IPS DF 4.7 (cell line): ENCODE measurements around the gene CNTNAP5.

ENCODE experiments used
- DNase-seq: peaks from one replicate; pipeline ENCODE4 v3.0.0-alpha.2; 2013; ENCODE audit warnings: low spot score; ENCODE audit errors: extremely low read depth

The CNTNAP5 gene

DNA sequence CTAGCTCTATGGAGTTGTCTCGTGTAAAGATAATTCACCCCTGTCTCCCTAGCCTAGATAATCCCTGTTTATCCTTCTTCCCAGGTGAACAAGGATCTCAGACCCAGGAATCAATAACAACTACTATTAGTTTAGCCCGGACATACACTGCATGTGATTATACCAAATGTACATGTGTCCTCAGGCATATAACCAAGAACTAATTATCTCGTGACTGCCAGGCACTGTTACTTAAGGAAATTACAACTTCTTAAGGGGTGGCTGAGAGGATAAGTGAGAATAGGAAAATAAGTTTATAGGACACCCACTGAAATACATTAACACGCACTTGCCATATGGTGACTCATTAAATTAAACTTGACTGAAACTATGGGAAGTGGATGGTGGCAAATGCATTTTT lies 126.6 kb downstream of the CNTNAP5 start:
- DNase-seq, result no peak

GRCh38 chr2:124153713-124154112 lies 128.6 kb downstream of the CNTNAP5 start:
- DNase-seq, result no peak

- DNase-seq, result no peak
Observed at GRCh38 chr2:124159166-124159565, 134.1 kb downstream of the CNTNAP5 start.

GRCh38 chr2:124161542-124161941 lies 136.5 kb downstream of the CNTNAP5 start:
- DNase-seq, result no peak

DNA sequence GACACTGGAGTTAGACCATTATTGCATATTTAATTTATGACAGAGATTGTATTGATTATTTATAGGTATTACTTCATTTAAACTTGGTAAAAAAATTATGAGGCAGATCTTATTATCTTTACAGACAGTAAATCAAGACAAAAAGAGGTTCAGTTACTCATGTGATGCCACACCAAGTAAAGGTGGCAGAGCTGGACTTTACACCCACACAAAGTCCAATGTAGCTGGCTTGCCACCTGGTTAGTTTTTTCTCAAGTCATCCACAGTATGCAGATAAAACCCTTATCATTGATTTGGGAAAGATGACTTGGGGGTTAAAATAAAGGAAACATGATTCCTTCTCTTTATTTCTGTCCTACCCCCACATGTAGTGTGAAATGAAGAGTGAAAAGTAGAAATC lies 137.2 kb downstream of the CNTNAP5 start:
- DNase-seq, result no peak

DNA sequence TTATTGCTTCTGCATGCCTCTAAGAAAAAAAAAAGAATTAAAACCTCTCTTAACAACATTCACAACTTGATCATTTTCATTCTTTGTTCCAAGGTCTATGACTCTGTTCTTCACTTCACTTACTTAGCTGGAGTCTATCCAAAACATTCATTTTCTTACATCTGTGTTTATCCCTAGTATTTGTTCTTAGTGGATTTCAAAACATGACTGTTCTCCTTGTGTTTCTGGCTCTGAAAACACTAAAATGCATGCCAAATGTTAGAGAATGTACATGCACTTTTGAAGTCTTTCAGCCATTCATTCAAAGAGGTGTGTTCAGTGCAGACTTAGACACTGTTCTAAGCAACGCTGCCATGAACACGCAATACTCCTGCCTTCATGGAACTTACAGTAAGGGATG lies 138.8 kb downstream of the CNTNAP5 start:
- DNase-seq, result no peak

DNA sequence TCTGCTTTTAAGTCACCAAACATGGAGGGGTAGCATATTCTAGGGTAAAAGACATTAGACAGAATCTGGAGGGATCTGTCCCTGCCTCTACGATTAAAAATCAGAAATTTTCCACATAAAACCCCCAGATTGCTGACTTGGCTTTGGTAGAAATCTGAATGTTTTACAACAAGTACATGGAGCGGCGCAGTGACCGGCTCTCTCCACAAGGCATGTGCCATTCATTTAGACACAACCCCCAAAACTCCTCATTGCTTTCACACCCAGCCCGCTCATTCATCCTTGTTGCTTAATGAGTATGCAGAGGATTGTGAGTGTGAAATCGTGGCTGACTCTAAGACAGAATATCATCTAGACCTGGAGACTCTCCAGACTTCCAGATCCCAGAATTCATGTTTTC lies 140.6 kb downstream of the CNTNAP5 start:
- DNase-seq, result no peak

DNA sequence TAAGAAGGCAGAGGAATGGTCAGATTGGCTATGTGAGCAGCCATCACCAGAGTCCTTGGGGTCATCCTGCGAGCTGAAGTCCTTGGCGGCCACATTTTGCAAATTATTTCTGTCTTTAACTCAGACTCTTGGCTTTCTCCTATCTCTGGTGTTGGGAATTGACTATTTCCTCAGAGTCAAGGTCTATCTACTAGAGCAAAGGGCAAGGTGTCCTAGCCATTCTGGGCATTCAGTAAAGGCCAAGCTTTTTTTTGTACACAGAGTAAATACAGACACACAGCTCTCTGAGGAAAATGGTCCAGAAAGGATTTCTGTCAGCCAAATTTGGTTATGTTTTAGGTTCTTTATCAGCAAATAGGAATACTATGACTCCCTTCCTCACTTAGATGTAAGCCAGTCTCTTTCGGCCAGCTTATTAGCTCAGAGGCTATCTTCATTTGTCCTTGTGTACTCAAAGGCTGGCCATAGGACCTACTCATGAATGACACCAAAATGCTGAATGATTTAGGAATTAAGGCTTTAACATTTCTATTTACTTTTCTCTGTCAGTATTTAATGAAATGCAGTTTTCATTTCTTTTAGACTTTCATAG lies 146.5 kb downstream of the CNTNAP5 start:
- DNase-seq, result no peak

GRCh38 chr2:124178719-124179118 lies 153.6 kb downstream of the CNTNAP5 start:
- DNase-seq, result no peak

- DNase-seq, result no peak
Observed at GRCh38 chr2:124180635-124181034, 155.5 kb downstream of the CNTNAP5 start.

GRCh38 chr2:124186801-124187200 lies 161.7 kb downstream of the CNTNAP5 start:
- no peak for DNase-seq

DNA sequence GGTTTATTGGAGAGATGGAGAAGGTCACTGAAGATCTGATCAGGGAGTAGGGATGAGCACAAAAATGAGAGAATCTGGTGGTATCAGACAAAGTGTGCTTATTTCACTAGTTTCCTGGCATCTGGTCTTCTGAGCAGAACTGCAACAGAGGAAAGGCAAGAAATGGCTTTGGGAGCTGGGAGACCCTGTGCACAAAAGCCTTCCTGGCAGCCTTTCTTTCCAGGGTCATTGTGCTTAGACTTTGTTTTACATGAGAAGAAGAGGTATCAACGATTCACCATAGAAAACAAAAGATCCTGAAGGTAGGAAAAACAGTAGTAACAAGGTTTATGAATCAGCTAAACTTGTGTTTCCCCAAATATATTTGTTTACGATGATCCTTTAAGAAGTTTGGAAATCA lies 162.9 kb downstream of the CNTNAP5 start:
- no peak for DNase-seq

DNA sequence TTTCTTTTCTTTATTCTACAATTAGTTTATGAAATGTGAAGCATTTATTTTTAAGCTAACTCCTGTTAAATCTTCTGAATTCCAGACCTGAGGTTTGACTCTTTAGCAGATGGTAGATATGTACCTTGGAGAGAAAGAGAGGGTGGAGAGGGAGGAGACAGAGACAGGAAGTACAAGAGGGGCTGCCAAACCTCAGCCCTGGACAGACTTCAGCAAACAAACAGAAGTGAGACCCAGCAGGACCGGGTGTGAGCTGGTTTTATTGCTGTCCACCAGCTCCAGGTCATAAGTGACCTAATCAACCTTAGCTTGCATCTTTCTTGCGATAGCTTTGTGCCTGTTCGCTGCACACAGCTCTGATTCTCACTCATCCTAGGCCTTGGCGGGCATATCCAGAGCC lies 168.6 kb downstream of the CNTNAP5 start:
- DNase-seq, result no peak

GRCh38 chr2:124201713-124202112 lies 176.6 kb downstream of the CNTNAP5 start:
- no peak for DNase-seq

DNA sequence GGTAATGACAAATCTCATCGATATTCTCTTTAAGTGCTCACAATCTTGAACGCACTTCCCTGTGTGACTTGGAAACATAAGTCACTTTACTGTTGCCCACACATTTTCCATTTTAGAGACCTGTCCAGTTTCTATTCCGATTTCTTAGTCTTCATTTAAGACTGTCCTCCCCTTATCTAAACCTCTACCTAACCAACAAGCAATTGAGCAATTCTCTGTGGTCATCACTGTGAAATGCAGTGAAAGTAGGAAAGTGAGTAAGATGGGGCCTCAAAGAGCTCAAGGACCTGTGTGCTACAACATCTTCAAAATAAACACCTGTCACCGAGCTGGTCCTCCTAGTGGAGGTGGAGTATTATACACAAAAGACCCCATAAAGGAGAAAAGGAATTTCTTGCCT lies 184.4 kb downstream of the CNTNAP5 start:
- no peak for DNase-seq

DNA sequence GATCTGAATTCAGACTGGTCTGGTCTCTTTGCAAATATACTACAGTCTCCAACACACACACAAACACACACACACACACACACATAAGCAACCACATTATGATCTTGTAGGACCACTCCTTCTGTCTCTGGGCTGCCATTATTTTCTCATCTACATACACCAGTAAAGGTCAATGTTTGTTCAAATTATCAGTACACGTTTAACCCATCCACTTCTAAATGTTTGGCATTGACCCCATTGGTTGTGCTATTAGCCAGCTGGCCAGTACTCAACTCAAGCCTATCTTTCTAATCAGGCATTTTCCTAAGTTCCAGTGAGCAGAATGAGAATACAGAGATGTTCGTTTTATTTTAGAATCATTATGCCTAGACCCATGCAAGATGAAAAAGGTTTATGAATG lies 186.4 kb downstream of the CNTNAP5 start:
- no peak for DNase-seq

DNA sequence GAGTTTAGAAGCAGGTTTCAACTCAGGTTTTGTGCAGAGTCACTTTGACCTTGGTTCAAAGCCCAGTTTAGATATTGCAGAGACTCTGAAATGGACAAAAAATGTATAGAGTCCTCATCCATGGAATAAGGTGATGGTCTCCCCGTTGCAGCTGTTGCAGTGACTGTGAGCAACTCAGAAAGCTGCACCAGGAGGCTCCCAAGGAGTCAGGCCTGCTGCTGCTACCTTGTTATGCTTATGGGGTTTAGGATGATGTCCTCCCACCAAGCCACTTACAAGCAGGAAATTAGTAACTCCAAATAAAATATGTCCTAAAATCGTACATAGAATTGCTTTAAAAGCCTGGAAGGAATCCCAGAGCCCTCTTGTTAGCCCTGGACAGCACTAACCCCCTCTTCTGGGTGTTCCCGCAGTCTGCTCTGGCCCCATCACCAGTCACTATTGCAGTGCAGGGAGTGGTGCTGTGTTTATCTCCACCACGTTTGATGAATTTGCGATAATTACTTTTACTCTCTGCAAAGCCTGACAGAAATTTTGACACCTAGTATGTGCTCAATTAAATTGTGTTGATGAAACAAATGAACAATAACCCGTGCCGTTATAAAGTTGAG lies 189.0 kb downstream of the CNTNAP5 start:
- DNase-seq, result no peak

DNA sequence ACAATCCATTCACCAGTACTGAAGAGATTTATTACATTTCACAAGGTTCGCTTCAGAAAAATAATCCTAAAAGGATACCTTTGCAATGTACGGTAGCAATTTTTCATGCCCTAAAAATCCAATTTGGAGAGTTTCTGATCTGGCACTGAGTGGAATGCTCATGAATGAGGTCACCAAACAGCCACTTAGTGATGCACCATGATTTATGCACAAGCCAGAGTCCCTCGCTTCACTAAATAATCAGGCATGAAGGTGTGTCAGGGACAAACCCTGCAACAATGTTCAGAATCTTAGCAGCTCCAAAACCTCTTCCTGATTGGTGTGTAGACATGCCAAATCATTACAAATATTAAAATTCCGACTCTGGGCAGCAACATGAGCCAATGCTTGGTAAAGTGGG lies 221.1 kb downstream of the CNTNAP5 start:
- DNase-seq, result no peak

- no peak for DNase-seq
Observed at GRCh38 chr2:124248386-124248785, 223.3 kb downstream of the CNTNAP5 start.

DNA sequence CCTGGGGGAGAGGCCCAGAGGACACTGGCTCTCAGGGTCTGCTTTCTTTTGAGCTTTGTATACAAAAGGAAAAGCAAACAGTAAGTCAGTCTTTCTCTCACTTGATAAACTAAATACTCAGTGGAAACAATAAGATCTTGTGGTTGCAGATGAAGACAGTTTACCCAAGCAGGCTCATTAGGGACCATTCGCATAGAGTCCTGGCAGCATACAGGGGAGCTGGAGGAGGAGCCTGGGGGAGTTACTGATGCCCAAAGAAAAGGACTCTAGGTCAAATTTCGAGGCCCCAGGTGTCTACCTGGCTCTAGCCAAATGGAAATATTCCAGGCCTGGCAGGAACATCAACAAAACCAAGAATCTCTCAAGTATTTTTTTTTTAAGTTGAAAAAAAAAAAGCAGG lies 225.3 kb downstream of the CNTNAP5 start:
- no peak for DNase-seq

GRCh38 chr2:124254621-124255020 lies 229.5 kb downstream of the CNTNAP5 start:
- DNase-seq, result no peak

DNA sequence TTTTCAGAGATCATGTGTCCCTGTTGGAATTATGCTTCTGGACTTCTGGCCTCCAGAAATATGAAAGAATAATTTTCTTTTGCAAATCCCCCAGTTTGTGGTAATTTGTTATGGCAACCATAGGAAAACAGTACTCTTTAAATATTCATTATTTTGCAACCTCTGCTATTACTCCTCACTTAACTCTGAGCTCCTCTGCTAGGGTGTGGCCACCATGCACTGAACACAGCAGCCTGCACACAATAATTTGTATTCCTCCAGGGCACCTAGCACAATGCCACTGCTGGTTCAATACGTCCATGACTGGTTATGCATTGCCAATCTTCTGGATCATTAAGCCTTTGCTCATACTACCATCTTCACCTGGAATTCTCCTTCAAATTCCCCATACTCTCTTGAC lies 232.0 kb downstream of the CNTNAP5 start:
- DNase-seq, result no peak

DNA sequence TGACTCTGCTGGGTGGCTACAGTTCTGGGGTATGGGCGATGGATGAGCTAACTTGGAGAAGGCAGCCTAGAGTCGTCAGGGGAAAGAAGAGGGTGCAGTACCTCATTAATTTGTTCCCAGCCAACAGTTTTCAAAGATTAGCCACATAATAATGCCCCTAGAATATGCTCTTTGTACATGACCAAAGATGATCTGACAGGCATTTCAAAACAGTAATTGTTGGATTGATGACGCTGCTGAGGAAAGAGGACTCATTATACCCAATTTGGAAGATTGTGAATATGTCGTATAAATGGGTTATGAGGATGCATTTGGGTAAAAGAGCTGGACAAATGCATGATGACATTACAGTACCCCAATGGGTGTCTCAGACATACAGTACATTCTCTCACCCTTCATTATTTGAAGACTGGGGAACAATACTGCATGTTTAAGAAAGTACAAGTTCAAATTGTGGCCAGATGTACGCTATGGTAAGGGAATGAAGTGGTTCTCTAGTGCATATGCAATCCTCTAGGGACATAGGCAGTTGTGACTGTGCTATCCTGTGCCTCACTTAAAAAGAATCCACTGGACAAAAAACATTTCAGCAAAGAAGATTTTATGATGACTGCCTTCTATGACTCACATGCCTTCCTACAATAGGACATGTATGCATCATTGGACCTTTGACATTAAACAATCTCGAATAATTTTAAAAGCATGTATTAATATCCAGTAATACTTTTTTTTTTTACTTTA lies 233.2 kb downstream of the CNTNAP5 start:
- no peak for DNase-seq
